Measurements from ENCODE around the gene NEB.
"Not testable (repeated sequence)": the region's sequence is repeated elsewhere in the genome, so short reads cannot be mapped to it uniquely, and the experiment has no call there.

NEB gene

DNA sequence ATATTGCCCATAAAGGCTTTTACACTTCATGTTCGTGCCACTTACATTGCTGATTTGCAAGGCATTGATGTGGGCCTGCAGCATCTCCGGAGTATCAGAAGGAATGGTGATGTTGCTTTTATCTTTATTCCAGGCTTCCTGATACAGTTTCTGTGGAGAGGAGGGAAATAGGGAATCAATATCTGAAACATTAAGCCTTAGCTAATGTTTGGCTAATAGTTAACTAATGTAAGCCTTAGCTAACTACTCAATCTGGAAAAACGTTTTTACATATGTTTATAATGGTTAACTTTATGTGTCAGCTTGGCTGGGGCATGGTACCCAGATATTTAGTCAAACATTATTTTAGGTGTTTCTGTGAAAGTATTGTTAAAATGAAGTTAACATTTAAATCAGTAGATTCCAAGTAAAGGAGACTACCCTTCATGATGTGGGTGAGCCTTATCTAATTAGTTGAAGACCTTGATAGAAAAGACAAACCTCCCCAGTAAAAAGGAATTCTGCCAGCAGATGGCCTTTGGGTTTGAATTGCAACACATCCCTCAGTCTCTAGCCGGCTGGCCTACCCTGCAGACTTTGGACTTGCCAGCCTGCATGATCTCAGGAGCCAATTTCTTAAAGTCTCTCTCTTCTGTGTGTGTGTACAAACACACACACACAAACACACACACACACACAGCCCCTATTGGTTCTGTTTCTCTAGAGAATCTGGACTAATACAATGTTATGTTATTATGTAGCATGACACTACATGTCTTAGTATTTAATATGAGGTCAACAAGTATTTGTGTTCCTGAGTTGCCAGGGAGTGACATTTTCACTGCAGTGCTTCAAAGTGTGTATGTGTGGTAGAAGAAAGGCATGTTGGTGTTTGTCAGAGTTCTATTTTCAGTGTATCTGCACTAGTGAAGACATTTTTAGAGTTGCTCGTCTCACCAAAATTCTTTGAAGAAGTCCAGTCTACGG is 126.5 kb downstream of the NEB start:
- not testable (repeated sequence) for DNase-seq

DNA sequence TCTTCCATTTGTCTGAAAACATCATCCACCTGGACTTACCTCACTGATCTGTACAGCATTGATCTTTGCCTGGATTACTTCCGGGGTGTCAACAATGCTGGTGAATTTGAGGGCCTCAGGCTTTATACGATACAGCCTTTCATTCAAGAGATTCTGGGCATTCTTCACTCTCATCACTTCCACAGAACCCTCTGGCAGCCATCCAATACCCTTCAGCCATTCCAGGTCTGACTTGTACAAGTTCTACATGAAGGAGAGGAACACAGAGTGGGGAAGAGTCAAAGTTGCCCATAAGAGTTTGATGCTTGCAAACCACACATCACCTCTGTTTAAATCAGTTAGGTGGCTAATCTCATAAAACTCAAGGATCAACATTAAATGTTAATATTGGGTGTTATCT is 130.7 kb downstream of the NEB start:
- not testable (repeated sequence) for DNase-seq

DNA sequence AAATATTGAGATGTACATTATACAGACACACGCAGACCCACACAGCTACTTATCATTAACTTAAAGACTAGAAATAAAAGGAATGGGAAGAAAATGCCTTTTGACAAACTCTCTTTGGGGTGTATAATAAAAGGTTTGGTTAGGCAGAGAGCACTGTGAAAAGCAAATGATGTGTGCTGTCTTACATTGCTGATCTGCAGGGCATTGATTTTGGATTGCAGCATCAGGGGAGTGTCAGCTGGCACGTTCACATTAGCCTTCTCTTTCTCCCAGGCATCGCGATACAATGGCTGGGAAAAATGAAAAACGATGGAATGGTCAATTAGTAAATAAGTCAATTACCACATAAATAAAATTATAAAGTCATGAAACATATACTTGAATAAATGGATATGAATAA is 131.9 kb downstream of the NEB start:
- DNase-seq: not testable (repeated sequence)

DNA sequence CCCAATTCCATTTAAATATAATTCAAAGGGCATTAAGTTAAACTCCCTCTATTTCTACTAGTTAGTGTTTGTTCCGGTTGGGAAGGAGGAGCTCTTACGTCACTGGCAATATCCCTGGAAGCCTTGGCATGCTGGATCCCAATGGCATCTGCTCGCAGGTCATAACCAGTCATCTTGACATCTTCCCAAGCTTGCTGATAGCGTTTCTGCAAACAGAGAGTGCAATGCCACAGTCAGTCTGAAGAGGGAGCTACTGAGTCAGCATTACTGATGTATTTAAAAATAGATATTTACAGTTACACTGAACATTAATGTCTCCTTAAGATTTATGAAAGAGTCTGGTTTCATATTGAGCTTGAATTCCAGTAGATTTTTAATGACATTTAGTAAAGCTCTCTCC is 132.5 kb downstream of the NEB start:
- not testable (repeated sequence) for DNase-seq

DNA sequence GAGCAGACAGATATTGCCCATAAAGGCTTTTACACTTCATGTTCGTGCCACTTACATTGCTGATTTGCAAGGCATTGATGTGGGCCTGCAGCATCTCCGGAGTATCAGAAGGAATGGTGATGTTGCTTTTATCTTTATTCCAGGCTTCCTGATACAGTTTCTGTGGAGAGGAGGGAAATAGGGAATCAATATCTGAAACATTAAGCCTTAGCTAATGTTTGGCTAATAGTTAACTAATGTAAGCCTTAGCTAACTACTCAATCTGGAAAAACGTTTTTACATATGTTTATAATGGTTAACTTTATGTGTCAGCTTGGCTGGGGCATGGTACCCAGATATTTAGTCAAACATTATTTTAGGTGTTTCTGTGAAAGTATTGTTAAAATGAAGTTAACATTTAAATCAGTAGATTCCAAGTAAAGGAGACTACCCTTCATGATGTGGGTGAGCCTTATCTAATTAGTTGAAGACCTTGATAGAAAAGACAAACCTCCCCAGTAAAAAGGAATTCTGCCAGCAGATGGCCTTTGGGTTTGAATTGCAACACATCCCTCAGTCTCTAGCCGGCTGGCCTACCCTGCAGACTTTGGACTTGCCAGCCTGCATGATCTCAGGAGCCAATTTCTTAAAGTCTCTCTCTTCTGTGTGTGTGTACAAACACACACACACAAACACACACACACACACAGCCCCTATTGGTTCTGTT is 137.2 kb downstream of the NEB start:
- DNase-seq: not testable (repeated sequence)

DNA sequence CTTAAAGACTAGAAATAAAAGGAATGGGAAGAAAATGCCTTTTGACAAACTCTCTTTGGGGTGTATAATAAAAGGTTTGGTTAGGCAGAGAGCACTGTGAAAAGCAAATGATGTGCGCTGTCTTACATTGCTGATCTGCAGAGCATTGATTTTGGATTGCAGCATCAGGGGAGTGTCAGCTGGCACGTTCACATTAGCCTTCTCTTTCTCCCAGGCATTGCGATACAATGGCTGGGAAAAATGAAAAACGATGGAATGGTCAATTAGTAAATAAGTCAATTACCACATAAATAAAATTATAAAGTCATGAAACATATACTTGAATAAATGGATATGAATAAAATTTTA is 142.4 kb downstream of the NEB start:
- not testable (repeated sequence) for DNase-seq

DNA sequence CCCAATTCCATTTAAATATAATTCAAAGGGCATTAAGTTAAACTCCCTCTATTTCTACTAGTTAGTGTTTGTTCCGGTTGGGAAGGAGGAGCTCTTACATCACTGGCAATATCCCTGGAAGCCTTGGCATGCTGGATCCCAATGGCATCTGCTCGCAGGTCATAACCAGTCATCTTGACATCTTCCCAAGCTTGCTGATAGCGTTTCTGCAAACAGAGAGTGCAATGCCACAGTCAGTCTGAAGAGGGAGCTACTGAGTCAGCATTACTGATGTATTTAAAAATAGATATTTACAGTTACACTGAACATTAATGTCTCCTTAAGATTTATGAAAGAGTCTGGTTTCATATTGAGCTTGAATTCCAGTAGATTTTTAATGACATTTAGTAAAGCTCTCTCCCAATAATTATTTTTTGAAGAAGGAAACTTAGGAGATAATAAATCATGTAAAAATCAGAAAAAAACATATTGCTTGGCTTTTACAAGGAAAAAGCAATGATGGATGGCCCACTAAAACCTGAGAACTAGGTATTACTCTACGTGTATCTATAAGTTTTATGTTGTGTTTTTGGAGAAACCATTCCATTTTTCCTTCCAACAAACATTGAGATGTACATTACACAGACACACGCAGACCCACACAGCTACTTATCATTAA is 142.9 kb downstream of the NEB start:
- not testable (repeated sequence) for DNase-seq

DNA sequence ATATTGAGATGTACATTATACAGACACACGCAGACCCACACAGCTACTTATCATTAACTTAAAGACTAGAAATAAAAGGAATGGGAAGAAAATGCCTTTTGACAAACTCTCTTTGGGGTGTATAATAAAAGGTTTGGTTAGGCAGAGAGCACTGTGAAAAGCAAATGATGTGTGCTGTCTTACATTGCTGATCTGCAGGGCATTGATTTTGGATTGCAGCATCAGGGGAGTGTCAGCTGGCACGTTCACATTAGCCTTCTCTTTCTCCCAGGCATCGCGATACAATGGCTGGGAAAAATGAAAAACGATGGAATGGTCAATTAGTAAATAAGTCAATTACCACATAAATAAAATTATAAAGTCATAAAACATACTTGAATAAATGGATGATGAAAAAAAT is 153.0 kb downstream of the NEB start:
- DNase-seq: not testable (repeated sequence)

DNA sequence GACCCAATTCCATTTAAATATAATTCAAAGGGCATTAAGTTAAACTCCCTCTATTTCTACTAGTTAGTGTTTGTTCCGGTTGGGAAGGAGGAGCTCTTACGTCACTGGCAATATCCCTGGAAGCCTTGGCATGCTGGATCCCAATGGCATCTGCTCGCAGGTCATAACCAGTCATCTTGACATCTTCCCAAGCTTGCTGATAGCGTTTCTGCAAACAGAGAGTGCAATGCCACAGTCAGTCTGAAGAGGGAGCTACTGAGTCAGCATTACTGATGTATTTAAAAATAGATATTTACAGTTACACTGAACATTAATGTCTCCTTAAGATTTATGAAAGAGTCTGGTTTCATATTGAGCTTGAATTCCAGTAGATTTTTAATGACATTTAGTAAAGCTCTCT is 153.6 kb downstream of the NEB start:
- not testable (repeated sequence) for DNase-seq

DNA sequence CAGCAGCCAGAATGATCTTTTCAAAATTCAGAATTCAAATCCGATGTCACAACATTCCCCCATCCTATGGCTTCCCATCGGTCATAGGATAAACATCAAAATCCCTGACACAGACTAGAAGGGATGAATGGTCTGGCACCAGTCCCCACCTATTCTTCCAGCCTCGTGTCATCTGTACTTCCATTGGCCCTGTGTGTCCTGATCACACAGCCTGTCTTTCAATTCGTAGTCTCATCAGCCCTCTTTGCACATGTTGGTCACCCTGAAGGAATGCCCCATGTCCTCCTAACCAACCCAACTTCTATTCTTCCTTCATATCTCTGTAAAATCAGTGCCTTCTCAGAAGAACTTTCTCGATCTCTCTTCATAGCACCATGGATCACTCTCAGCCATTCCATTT is 157.2 kb downstream of the NEB start:
- DNase-seq: no peak

DNA sequence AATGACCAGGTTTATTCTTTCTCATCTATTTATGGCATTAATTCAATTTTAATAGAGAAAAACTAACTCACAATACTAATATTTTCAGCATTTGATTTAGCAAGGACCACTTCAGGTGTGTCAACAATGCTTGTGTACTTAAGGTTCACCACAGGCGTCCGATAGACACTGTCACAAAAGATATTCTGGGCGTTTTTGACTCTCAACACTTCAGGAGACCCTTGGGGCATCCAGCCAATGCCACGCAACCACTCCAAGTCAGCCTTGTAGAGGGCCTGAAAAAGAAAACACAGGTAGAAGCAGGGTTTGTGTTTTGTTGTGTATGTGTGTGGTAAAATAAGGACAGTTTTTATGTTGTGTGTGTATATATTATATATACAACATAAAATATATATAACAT is 158.2 kb downstream of the NEB start:
- DNase-seq: no peak

DNA sequence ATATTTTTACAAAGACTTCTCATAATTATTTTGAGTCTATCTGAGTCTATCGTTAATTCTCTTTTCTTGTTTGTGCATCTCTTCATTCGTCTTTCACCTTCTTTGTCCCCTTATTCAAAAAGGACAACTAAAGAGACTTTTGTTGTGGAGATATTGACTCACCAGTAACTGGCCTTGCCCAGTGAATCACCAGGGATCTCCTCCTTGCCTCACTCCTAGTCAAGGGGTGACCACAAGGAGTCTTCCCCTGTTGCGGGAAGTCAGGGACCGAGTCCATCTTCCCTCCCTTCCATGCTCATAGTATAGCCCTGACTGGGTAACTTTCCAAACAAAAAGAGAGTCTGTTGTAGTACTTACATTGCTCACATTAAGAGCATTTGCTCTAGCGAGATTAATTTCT is 158.9 kb downstream of the NEB start:
- DNase-seq: no peak

DNA sequence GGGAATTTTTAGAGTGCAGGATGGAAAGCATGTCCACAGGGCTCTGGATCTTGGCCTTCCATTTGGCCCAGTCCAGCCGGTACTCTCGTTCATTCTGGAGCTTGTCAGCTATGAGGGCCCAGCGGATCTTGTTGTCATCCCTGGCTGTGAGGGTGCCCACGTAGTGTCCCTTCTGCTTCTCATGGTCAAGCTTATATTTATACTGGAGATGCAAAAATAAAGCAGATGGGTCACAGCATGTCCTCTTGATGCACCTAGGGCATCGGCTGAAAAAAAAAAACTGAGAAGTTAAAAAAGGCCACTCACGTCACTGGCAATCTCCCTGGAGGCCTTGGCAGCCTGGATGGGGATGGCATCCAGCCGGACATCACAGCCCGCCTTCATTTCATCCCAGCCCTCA is 164.1 kb downstream of the NEB start:
- DNase-seq: no peak

DNA sequence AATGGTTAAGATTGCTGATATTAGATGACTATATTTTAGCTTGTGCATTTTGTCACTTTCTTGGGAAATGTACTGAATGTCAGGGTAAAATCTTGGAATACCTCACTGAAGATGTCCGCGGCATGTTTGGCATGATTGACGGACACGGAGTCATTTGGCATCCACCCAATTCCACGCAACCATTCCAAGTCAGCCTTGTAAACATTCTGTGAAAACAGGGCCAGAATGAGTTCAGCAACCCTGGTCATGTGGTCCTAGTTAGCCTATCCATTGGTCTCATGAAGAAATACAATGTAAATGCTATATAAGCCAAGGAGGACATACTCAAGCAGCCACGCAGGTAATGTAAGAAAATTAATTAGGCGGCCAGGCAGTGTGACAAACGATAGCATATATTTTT is 165.1 kb downstream of the NEB start:
- DNase-seq: no peak

DNA sequence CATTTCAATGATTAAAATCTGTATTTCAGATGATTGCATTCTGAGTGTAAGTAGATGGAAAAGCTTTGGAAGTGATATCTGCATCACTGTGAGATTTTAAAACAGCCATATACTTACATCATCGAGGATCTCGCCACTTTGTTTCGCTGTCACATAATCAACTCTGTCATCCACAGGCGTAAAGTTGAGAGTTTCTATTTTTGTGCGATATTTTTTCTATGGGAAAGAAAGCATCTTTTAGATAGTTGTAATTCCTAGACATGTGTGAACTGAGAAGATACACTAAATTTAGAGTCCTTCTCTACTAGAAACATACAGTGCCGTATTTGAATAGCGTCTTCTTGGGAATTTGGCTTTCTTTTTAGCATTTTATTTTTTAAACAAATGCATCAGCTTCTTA is 165.8 kb downstream of the NEB start:
- DNase-seq: no peak

DNA sequence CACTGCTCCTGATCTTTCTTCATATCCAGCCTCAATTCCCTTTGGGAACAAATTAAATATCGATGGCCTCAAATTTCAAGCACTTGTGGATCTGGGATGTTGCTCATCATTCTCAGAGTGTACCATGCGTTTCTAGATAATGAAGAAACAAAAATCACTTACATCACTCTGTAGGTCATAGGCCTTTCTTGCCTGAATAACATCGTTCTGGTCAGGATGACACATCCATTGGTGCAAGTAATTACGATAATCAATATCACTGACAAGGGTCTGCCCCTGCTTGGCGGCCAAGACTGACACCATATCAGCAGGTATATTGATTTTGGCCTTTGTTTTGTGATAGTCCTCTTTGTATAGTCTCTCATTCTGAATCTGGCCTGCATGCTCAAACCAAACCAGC is 167.3 kb downstream of the NEB start:
- DNase-seq: no peak

DNA sequence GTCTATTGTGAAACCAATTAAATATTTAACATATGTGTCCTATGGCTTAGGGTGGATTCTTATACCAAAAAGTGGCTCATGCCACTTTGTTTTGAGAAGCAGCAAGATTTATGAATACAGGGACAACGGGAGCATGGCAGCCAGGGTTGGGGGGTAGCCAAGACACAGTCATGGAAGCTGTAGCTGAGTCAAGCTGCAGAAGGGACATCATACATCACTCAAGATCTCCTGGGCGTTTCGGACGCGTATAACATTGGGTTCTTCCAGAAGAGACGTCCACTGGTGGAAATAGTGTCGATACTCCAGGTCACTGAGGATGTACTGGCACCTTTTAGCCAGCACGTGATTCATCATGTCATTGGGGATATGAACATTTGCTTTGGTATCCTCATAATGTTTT is 171.9 kb downstream of the NEB start:
- DNase-seq: no peak

DNA sequence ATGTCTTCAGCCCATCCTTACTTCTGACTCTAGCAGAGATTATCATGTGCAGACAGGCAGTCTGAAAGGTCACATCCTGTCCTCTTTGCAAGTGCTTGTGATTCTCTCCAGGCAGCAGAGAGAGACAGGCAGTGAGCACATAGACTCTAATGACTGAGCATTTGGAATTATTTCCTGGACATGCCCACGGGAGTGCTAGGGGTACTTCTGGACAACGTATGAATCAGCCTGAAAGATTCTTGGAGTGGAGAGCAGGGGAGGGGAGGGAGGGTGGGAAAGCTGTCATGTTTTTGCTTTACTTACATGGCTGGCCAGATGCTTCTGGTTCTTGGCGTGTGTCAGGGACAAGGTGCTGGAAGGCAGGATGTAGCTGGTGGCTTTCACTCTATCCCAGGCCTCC is 174.0 kb downstream of the NEB start:
- no peak for DNase-seq

DNA sequence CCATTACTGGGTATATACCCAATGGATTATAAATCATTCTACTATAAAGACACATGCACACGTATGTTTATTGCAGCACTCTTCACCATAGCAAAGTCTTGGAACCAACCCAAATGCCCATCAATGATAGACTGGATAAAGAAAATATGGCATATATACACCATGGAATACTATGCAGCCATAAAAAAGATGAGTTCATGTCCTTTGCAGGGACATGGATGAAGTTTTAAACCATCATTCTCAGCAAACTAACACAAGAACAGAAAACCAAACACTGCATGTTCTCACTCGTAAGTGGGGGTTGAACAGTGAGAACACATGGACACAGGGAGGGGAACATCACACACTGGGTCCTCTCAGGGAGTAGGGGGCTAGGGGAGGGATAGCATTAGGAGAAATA is 174.8 kb downstream of the NEB start:
- DNase-seq: not testable (repeated sequence)

DNA sequence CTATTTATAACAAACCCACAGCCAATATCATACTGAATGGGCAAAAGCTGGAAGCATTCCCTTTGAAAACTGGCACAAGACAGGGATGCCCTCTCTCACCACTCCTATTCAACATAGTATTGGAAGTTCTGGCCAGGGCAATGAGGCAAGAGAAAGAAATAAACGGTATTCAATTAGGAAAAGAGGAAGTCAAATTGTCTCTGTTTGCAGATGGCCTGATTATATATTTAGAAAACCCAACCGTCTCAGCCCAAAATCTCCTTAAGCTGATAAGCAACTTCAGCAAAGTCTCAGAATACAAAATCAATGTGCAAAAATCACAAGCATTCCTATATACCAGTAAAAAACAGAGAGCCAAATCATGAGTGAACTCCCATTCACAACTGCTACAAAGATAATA is 176.4 kb downstream of the NEB start:
- DNase-seq: not testable (repeated sequence)

DNA sequence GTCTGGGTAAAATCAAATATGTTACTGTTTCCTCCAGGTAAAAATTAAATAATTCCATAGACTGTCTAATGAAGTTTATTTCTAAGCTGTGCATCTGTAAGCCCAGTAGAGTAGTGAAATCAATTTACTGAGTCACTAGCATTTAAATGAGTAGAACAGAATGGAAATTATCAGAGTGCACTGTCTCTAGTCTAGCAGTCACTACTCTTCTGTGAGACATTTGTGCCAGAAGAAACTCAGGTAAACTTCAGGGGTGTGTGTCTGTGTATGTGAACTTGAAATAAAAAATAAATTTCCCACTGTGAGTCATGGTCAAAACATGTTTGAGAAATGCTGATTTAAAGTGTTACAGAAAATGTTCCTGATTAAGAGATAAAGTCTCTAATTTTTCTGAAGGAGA is 178.2 kb downstream of the NEB start:
- no peak for DNase-seq

DNA sequence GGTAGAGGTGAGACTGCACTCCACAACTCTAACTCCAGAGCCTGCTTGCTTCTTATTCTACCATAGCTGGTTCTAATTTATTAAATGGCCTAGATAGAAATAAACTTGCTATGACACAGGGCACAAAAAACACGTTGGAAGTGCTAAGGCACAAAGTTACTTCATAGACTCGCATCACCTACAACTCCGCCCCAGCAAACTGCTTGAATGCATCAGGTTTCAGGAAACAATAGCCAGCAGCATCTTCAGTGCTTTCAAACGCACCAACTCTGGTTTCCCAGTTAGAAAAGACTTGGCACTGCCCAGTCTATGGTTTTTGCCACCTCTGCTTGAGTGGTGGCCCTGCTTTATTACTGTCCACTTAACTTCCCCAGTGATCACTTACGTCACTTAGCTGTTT is 182.0 kb downstream of the NEB start:
- DNase-seq: no peak

DNA sequence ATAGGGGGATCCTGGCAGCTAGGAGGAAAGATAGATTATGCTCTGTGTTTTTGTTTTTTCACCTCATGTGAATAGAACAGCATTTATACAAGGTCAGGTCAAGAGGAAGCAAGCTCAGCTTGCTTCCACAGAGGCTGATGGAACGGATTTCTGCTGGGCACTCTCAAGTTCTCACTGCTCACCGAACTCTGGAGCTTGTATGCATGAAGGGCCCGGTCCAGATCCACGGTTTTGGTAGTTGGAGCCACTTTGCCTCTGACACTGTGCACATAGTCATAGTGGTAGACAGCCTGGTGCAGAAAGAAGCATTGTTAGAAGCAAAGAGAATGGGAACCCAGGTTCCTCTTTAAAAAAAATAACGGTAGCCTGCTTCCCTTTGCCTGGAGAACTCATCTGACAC is 182.7 kb downstream of the NEB start:
- DNase-seq: no peak

DNA sequence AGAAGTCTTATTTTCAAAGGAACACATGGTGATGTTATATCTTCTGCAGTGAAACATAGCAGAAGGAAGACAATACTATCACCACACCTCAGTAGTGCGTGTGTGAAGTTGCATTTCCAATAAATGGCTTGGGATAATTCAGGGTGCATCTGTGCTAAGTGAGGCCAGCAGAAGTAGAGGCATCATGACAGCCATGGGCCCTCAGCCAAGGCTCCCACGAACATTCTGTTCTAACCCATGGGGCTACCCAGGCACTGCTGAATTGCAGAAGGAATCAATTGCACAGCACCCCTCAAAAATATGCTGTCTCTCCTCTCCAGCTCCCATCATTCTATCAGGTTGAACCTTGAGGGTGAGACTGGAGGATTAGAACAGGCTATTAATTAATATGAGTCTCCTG is 185.1 kb downstream of the NEB start:
- DNase-seq: no peak

Data from NCI-H187 treated with DMSO at 0.1 percent for 48 hours (cell line).